Endothelial cell of umbilical vein (primary cell): ENCODE measurements around the gene LRP1. TPM values are rescaled to one million over a fixed set of nuclear protein-coding genes. Genes with fewer than 3 reads are reported as not detected.

ENCODE experiments used
- BruUV-seq: library from RNA; stranded (reverse); fragments of 400-500 nt; replicated peaks from 2 replicates; lab custom pipeline; 2021; lab: Mats Ljungman, UMichigan
- CTCF ChIA-PET: fragments of 300-600, 350-600 bp; sonication (Branson Sonifier 250); formaldehyde crosslinking; loops from one replicate; lab custom pipeline; 2021; ENCODE audit warnings: antibody characterized with exemption, inconsistent platforms; lab: Charles Lee
- POLR2A ChIA-PET: fragments of 300-600, 350-600 bp; sonication (Branson Sonifier 250); formaldehyde crosslinking; loops from one replicate; lab custom pipeline; 2021; ENCODE audit warnings: antibody characterized with exemption, inconsistent platforms; lab: Charles Lee
- DNase-seq: peaks from one replicate; pipeline ENCODE4 v3.0.0-alpha.2; 2011; ENCODE audit warnings: low read depth, low spot score
- FAIRE-seq: peaks from 2 replicates; lab custom pipeline; 2011; peaks lifted over from hg19 to GRCh38; lab: Jason Lieb, UNC
- H2AFZ ChIP-seq: 2 replicates; pipeline ENCODE4 v1.6.0; 2012; ENCODE audit warnings: low read depth, low read length, control low read depth, inconsistent platforms
- H3K27ac ChIP-seq: 2 replicates; pipeline ENCODE4 v1.5.1; 2011; ENCODE audit warnings: low read depth, mild to moderate bottlenecking, control low read depth, low read length, moderate library complexity; ENCODE audit not compliant: insufficient read depth
- H3K27me3 ChIP-seq, 2 experiments: 2 replicates each; pipeline versions ENCODE4 v1.6.0 to v1.6.1; 2011; ENCODE audit warnings: low read length in 2 of 2, mixed read lengths in 1 of 2; ENCODE audit not compliant: control insufficient read depth in 2 of 2, insufficient read depth in 2 of 2
- H3K36me3 ChIP-seq, 2 experiments: 2 replicates in 1 of 2; 3 replicates in 1 of 2; pipeline ENCODE4 v1.5.1; 2011; ENCODE audit warnings: low read length in 2 of 2, mild to moderate bottlenecking in 1 of 2, moderate library complexity in 1 of 2; ENCODE audit not compliant: control insufficient read depth in 2 of 2, insufficient read depth in 2 of 2; ENCODE audit errors: extremely low read depth in 1 of 2
- H3K4me1 ChIP-seq: 3 replicates; pipeline ENCODE4 v1.5.1; 2011; ENCODE audit warnings: mild to moderate bottlenecking, low read length; ENCODE audit not compliant: control insufficient read depth, insufficient read depth; ENCODE audit errors: extremely low read depth
- H3K4me2 ChIP-seq: 2 replicates; pipeline ENCODE4 v1.6.1; 2011; ENCODE audit warnings: low read length, control low read depth, mixed read lengths; ENCODE audit not compliant: insufficient read depth
- H3K4me3 ChIP-seq, 3 experiments: fragments of 200-600 bp in 1 of 3; sonication (generic), shearing (Covaris generic) in 1 of 3; replicated peaks in 1 of 3; 2 replicates each; pipeline ENCODE4 v1.5.1; 2011 to 2016; ENCODE audit warnings: control low read depth in 3 of 3, low read length in 3 of 3, mild to moderate bottlenecking in 2 of 3, inconsistent platforms in 1 of 3, low read depth in 1 of 3, moderate library complexity in 1 of 3; ENCODE audit not compliant: insufficient read depth in 1 of 3
- H3K79me2 ChIP-seq: 2 replicates; pipeline ENCODE4 v1.6.0; 2012; ENCODE audit warnings: low read length, inconsistent platforms; ENCODE audit not compliant: control insufficient read depth, insufficient read depth
- H3K9ac ChIP-seq: replicated peaks from 2 replicates; pipeline ENCODE3; 2011; ENCODE audit warnings: low read length, control low read depth; ENCODE audit not compliant: insufficient read depth; ENCODE audit errors: extremely low read depth
- H3K9me1 ChIP-seq: replicated peaks from 3 replicates; pipeline ENCODE4 v1.6.0; 2011; ENCODE audit warnings: mild to moderate bottlenecking, low read length; ENCODE audit not compliant: control insufficient read depth, insufficient read depth; ENCODE audit errors: extremely low read depth
- H3K9me3 ChIP-seq: replicated peaks from 2 replicates; pipeline ENCODE4 v1.5.1; 2012; ENCODE audit warnings: low read length, inconsistent platforms; ENCODE audit not compliant: control insufficient read depth, insufficient read depth
- H4K20me1 ChIP-seq: replicated peaks from 2 replicates; pipeline ENCODE3; 2011; ENCODE audit warnings: mild to moderate bottlenecking, low read length; ENCODE audit not compliant: control insufficient read depth, insufficient read depth; ENCODE audit errors: extremely low read depth
- EZH2 ChIP-seq: IDR thresholded peaks from 2 replicates; pipeline ENCODE4 v1.6.1; 2012; ENCODE audit warnings: borderline replicate concordance, low read depth, mild to moderate bottlenecking, moderate library complexity, low read length, inconsistent platforms; ENCODE audit not compliant: severe bottlenecking
- FOS ChIP-seq: IDR thresholded peaks from 2 replicates; pipeline ENCODE4 v1.6.1; 2011; ENCODE audit warnings: mild to moderate bottlenecking, low read length, moderate library complexity, borderline replicate concordance; ENCODE audit not compliant: insufficient read depth
- GATA2 ChIP-seq: IDR thresholded peaks from 2 replicates; pipeline ENCODE4 v1.7.0; 2011; ENCODE audit warnings: low read depth, mild to moderate bottlenecking, moderate library complexity, mixed read lengths, low read length; ENCODE audit not compliant: insufficient read length, insufficient read depth
- JUN ChIP-seq: IDR thresholded peaks from 2 replicates; pipeline ENCODE4 v1.6.1; 2011; ENCODE audit warnings: borderline replicate concordance, low read depth; ENCODE audit not compliant: insufficient read length, insufficient read depth
- MYC ChIP-seq: IDR thresholded peaks from one replicate; pipeline ENCODE4 v1.6.1; 2011; ENCODE audit warnings: mild to moderate bottlenecking, low read depth, low read length
- POLR2A ChIP-seq: IDR thresholded peaks from 2 replicates; pipeline ENCODE4 v1.6.1; 2012; ENCODE audit warnings: low read depth, mild to moderate bottlenecking, control low read depth, low read length
- POLR2AphosphoS5 ChIP-seq: IDR thresholded peaks from 2 replicates; pipeline ENCODE4 v1.6.1; 2012; ENCODE audit warnings: low read depth, mild to moderate bottlenecking, control low read depth, low read length, moderate library complexity; ENCODE audit not compliant: insufficient read depth
- dilution Hi-C: fragments of 300-500 bp; cut with MboI; formaldehyde crosslinking; loops from one replicate; pipeline ENCODE4 v1.15.0; 2019; ENCODE audit warnings: low sequenced_read_pairs; ENCODE audit not compliant: extremely low pct_ligation_motif_present
- intact Hi-C: fragments of 100-400 bp; cut with micrococcal nuclease; formaldehyde crosslinking; loops from one replicate; pipeline ENCODE4 v1.10.0; 2022
- polyA plus RNA-seq, 4 experiments: library from polyadenylated mRNA; depleted of rRNA in 3 of 4; stranded (reverse) in 3 of 4; unstranded in 1 of 4; fragments of >200 nt; gene quantifications; 2 replicates each; pipeline versions ENCODE4 v1.2.1 to v1.2.3, GENCODE V29; 2011 to 2012; ENCODE audit warnings: missing spikeins in 1 of 4
- total RNA-seq: library from RNA; stranded (reverse); gene quantifications from 2 replicates; pipeline ENCODE4 v1.2.3, GENCODE V29; 2021
- TF ChIP-seq, protein P1 (sequence below): IDR thresholded peaks from 2 replicates; pipeline ENCODE4 v1.6.1; 2011; ENCODE audit not compliant: insufficient read depth, insufficient read length
- TF ChIP-seq, protein P2 (sequence below), 2 donors: IDR thresholded peaks; 1 replicate in 1 of 2; 2 replicates in 1 of 2; pipeline ENCODE4 v1.5.1; 2011; ENCODE audit warnings: low read length in 2 of 2, mild to moderate bottlenecking in 2 of 2, moderate library complexity in 2 of 2, control low read depth in 1 of 2, inconsistent platforms in 1 of 2, low read depth in 1 of 2; ENCODE audit not compliant: insufficient read depth in 1 of 2; ENCODE audit errors: extremely low read depth in 1 of 2

LRP1 gene
- total and polyA plus RNA-seq, 2 donors (not counting 3 experiments of a cell fraction or from before 2014, with no cell fraction given), result 1.6 to 4.6 TPM

DNA sequence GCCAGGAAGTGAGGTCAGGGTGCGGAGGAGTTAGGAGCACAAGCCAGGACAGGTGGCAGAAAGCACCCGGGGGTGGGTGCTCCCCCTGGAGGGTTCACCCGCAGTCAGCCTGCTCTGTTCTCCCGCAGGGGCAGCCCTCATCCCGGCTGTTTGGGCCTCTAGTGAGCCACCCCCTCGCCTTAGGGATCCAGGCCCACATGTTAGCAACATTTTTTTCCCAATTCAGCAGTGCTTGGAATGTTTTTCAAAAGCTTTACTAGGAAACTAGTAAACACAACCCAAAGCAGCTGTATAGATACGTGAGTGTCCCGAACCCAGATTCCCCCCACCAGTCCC is 59.8 kb downstream of the LRP1 start:
- H3K27ac ChIP-seq, result no peak overlapping the region
- no peaks in the 10 kb centered on the region for H4K20me1 ChIP-seq
- DNase-seq (no peak), FAIRE-seq (no peak)
- CTCF ChIA-PET, result interaction anchor here (1.1 to 10.3 kb wide), 4 partner anchors 16 to 118 kb away, joined by 5 to 164 read pairs (median 57); no protein-coding TSS in a partner anchor
- intact Hi-C loops, result no loop called here
- H3K36me3 ChIP-seq, result no peaks in the 10 kb centered on the region
- no TSS peak for BruUV-seq
- POLR2A ChIA-PET, result no interaction called here
- H3K4me1 ChIP-seq, result no peaks in the 10 kb centered on the region
- no peaks in the 10 kb centered on the region for H3K79me2 ChIP-seq
- no peaks in the 10 kb centered on the region for H3K9me3 ChIP-seq
- no peaks in the 10 kb centered on the region for H3K27me3 ChIP-seq
- no peak overlapping the region for H3K4me2 ChIP-seq
- no peak overlapping the region for H3K4me3 ChIP-seq
- H2AFZ ChIP-seq, result no peak overlapping the region
- TF ChIP-seq JUN (no peak), POLR2AphosphoS5 (no peak), POLR2A (no peak), MYC (no peak), GATA2 (no peak), FOS (no peak), EZH2 (no peak)
- TF ChIP-seq, protein P1, sequence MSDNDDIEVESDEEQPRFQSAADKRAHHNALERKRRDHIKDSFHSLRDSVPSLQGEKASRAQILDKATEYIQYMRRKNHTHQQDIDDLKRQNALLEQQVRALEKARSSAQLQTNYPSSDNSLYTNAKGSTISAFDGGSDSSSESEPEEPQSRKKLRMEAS, result no peak
- TF ChIP-seq, protein P2, sequence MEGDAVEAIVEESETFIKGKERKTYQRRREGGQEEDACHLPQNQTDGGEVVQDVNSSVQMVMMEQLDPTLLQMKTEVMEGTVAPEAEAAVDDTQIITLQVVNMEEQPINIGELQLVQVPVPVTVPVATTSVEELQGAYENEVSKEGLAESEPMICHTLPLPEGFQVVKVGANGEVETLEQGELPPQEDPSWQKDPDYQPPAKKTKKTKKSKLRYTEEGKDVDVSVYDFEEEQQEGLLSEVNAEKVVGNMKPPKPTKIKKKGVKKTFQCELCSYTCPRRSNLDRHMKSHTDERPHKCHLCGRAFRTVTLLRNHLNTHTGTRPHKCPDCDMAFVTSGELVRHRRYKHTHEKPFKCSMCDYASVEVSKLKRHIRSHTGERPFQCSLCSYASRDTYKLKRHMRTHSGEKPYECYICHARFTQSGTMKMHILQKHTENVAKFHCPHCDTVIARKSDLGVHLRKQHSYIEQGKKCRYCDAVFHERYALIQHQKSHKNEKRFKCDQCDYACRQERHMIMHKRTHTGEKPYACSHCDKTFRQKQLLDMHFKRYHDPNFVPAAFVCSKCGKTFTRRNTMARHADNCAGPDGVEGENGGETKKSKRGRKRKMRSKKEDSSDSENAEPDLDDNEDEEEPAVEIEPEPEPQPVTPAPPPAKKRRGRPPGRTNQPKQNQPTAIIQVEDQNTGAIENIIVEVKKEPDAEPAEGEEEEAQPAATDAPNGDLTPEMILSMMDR (IDR thresholded peaks at IDR 0.05; ENCODE audit: extremely low read depth in 1 of 2, insufficient read depth in 1 of 2, low read depth in 1 of 2, low read length in 2 of 2), result no peak
- H3K9me1 ChIP-seq, result no peaks in the 10 kb centered on the region
- H3K9ac ChIP-seq, result no peak overlapping the region
- dilution Hi-C loops, result no loop called here
